CD4-positive, alpha-beta T cell treated with Interleukin-6 at 100 ng/mL for 8 hours (primary cell): ENCODE data around the gene MX1.

Experiments used
- DNase-seq: peaks from one replicate; pipeline ENCODE4 v3.0.0-alpha.2; 2020; ENCODE audit warnings: mixed read lengths, low spot score

The MX1 gene

GRCh38 chr21:41432562-41433460, 6.8 kb downstream of the MX1 start:
- DNase-seq, result no peak

- DNase-seq, result no peak
Observed at GRCh38 chr21:41433566-41433965, 7.5 kb downstream of the MX1 start.

DNA sequence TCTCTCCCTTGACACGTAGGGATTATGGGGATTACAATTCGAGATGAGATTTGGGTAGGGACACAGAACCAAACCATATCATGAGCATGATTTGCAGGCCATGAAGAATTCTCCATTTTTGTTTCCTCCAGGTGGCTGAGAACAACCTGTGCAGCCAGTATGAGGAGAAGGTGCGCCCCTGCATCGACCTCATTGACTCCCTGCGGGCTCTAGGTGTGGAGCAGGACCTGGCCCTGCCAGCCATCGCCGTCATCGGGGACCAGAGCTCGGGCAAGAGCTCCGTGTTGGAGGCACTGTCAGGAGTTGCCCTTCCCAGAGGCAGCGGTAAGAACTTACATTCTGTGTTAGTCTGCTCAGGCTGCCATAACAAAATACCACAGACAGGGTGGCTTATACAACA, 9.7 kb downstream of the MX1 start:
- no peak for DNase-seq

DNA sequence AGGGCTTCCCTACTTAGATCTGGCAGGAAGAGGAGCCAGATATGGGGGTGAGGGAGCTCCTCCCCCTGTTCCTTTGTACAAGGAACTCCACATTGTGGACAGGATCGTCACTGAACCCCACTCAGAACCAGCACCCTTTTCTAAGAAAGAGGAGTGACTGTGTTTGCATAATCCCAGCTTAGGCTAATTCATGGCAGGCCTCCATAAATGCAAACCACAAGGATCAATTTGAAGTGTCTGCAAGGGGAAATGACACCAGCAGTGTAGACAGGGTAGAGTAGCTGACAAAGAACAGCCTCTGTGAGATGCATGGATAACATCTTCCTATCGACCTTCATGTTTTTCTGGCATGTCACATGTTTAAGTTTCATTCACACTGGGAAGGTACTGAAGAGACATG, 11.7 kb downstream of the MX1 start:
- no peak for DNase-seq

- no peak for DNase-seq
Observed at GRCh38 chr21:41438425-41439113, 12.5 kb downstream of the MX1 start.

GRCh38 chr21:41439248-41439647, 13.2 kb downstream of the MX1 start:
- no peak for DNase-seq

DNA sequence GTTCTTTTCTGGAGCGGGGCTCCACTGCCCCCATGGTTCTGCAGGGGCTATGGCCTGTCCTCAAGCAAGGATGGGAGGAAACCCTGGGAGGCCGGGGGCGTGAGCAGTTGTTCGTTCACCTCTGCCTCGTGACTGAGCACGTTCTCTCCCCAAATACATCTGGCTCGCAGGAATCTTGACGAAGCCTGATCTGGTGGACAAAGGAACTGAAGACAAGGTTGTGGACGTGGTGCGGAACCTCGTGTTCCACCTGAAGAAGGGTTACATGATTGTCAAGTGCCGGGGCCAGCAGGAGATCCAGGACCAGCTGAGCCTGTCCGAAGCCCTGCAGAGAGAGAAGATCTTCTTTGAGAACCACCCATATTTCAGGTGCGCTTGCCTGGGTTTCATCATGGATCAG, 15.5 kb downstream of the MX1 start:
- no peak for DNase-seq

DNA sequence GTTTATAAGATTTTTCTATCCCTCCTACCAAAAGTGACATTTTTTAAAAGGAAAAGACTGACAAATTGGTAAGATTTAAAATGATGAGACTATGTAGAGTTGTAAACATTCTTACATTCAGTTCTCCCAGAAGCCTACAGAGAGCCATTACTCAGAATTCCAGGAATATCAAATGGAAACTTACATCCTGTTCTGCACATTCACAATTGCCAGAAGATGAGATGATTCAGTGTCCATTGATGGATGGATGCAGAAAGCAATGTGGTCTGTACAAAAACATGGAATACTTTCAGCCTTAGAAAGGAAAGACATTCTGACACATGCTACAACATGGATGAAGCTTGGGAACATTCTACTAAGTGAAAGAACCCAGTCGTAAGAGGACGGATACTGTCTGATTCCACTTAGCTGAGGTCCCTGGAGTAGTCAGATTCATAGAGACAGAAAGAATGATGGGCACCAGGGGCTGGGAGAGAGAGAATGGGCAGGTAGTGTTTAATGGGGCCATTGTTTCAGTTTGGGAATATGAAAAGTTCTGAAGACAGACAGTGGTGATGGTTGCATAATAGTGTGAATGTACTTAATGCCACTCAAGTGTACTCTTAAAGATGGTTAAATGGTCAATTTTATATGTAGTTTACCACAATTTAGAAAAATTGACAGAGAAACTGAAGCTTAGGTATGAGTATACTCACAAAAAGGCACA, 16.6 kb downstream of the MX1 start:
- DNase-seq, result no peak

DNA sequence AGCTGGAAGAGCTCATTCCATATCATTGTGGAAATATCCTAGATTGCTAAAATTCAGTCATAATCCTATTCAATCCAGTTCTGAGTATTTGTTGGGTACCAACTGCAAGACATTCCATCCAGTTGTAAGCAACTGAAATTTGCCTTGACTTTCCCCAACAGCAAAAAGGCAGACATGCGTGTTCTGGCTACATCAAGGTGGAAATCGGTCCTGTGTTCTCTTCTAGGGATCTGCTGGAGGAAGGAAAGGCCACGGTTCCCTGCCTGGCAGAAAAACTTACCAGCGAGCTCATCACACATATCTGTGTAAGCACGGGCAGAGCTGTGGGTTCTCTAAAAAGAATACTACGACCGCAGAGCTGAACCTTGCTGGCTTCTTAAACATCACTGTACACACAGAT, 17.5 kb downstream of the MX1 start:
- no peak for DNase-seq

DNA sequence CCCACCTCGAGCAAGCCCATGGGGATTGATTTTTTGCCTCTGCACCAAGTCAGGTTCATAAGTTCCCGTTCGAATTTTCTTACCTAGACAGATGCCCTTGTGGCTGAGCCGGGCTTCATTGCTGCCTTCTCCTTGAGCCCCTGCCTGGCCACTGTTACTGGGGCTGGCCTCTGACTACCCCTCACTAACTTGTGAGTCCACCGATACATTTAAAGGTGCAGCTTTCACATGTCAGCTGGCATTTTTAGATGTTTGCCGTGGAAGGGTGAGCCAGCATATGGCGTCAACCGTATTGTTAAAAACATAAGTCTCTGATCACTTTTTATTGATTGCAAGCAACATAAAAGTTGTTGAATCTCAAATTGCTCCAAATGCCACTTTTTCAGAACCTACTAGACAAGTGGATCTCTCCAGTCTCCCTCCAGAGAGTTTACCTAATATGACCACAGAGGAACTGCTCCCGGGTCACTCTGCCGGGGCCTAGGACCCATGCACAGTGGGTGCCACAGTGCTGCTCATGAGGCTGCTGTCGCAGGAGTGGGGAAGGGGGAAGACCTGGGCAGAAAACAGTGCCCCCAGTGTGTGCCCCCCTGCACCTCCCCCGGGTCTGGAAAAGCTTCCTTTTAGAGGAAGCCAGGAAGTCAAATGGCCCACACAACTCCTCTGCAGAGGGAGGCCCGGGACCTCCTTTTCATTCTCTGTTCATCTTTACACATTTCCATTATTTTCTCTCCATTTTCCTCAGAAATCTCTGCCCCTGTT, 18.8 kb downstream of the MX1 start:
- DNase-seq, result no peak

GRCh38 chr21:41445465-41445862, 19.4 kb downstream of the MX1 start:
- no peak for DNase-seq

- no peak for DNase-seq
Observed at GRCh38 chr21:41446586-41446985, 20.5 kb downstream of the MX1 start.

GRCh38 chr21:41447356-41447755, 21.3 kb downstream of the MX1 start:
- no peak for DNase-seq

- DNase-seq, result no peak
Observed at GRCh38 chr21:41449613-41450012, 23.6 kb downstream of the MX1 start.

- DNase-seq, result no peak
Observed at GRCh38 chr21:41451753-41452676, 26.0 kb downstream of the MX1 start.

- no peak for DNase-seq
Observed at GRCh38 chr21:41453198-41453597, 27.2 kb downstream of the MX1 start.

- DNase-seq, result no peak
Observed at GRCh38 chr21:41453761-41454160, 27.7 kb downstream of the MX1 start.

DNA sequence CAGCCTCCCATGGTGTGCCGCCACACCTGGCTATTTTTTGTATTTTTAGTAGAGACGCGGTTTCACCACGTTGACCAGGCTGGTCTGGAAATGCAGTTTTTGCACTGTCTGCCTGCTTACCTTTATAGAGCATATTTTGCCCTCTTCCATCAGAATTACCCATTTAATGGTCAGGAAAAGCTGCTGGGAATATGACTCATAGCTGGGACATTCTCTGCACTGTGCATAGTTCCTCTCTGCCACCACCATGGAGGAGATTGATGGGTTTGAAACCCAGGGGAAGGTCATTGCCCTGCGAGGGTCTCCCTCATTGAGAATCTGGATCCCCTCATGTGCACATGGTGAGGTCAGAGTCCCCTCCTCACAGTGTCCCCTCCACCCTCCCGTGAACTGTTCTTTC, 32.1 kb downstream of the MX1 start:
- DNase-seq, result no peak

DNA sequence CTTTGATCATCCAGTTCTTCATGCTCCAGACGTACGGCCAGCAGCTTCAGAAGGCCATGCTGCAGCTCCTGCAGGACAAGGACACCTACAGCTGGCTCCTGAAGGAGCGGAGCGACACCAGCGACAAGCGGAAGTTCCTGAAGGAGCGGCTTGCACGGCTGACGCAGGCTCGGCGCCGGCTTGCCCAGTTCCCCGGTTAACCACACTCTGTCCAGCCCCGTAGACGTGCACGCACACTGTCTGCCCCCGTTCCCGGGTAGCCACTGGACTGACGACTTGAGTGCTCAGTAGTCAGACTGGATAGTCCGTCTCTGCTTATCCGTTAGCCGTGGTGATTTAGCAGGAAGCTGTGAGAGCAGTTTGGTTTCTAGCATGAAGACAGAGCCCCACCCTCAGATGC, 32.5 kb downstream of the MX1 start:
- no peak for DNase-seq

DNA sequence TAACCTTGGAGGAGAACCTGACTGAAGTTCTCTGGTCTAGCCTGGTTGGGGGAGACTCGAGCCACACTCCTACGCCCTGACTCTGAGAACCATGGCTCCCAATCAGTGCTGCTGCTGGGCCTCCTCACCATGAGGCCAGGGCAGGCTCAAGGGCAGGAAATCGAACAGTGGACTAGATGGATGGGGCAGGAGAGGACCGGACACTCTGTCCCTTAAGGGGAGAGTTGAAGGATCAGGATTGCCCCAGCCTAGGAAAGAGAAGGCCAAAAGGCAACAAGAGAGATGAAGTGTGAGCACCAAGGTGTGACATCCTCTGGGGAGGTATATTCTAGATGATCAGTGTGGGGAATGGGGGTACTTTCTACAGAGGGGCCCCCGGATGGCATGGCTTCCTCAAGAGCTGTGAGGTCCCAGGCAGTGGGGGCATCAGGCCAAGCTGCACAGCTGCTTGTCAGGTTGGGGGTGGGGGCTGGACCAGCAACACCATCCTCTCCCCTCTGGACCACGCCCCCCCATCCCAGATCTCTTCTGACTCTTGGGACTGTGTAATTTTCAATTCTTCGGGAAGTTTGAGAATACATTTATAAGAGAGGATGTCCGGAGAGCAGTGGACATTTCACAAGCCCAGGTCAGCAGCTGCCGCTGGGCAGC, 34.0 kb downstream of the MX1 start:
- DNase-seq, result no peak
